Endothelial cell of umbilical vein (primary cell): ENCODE measurements around the gene ABTB2. TPM values are rescaled to one million over a fixed set of nuclear protein-coding genes. Genes with fewer than 3 reads are reported as not detected.

Source experiments
- BruUV-seq: library from RNA; stranded (reverse); fragments of 400-500 nt; replicated peaks from 2 replicates; lab custom pipeline; 2021; lab: Mats Ljungman, UMichigan
- CTCF ChIA-PET: fragments of 300-600, 350-600 bp; sonication (Branson Sonifier 250); formaldehyde crosslinking; loops from one replicate; lab custom pipeline; 2021; ENCODE audit warnings: antibody characterized with exemption, inconsistent platforms; lab: Charles Lee
- POLR2A ChIA-PET: fragments of 300-600, 350-600 bp; sonication (Branson Sonifier 250); formaldehyde crosslinking; loops from one replicate; lab custom pipeline; 2021; ENCODE audit warnings: antibody characterized with exemption, inconsistent platforms; lab: Charles Lee
- DNase-seq: peaks from one replicate; pipeline ENCODE4 v3.0.0-alpha.2; 2011; ENCODE audit warnings: low read depth, low spot score
- FAIRE-seq: peaks from 2 replicates; lab custom pipeline; 2011; peaks lifted over from hg19 to GRCh38; lab: Jason Lieb, UNC
- H2AFZ ChIP-seq: 2 replicates; pipeline ENCODE4 v1.6.0; 2012; ENCODE audit warnings: low read depth, low read length, control low read depth, inconsistent platforms
- H3K27ac ChIP-seq: 2 replicates; pipeline ENCODE4 v1.5.1; 2011; ENCODE audit warnings: low read depth, mild to moderate bottlenecking, control low read depth, low read length, moderate library complexity; ENCODE audit not compliant: insufficient read depth
- H3K27me3 ChIP-seq, 2 experiments: 2 replicates each; pipeline versions ENCODE4 v1.6.0 to v1.6.1; 2011; ENCODE audit warnings: low read length in 2 of 2, mixed read lengths in 1 of 2; ENCODE audit not compliant: control insufficient read depth in 2 of 2, insufficient read depth in 2 of 2
- H3K36me3 ChIP-seq, 2 experiments: 2 replicates in 1 of 2; 3 replicates in 1 of 2; pipeline ENCODE4 v1.5.1; 2011; ENCODE audit warnings: low read length in 2 of 2, mild to moderate bottlenecking in 1 of 2, moderate library complexity in 1 of 2; ENCODE audit not compliant: control insufficient read depth in 2 of 2, insufficient read depth in 2 of 2; ENCODE audit errors: extremely low read depth in 1 of 2
- H3K4me1 ChIP-seq: 3 replicates; pipeline ENCODE4 v1.5.1; 2011; ENCODE audit warnings: mild to moderate bottlenecking, low read length; ENCODE audit not compliant: control insufficient read depth, insufficient read depth; ENCODE audit errors: extremely low read depth
- H3K4me2 ChIP-seq: 2 replicates; pipeline ENCODE4 v1.6.1; 2011; ENCODE audit warnings: low read length, control low read depth, mixed read lengths; ENCODE audit not compliant: insufficient read depth
- H3K4me3 ChIP-seq, 3 experiments: fragments of 200-600 bp in 1 of 3; sonication (generic), shearing (Covaris generic) in 1 of 3; replicated peaks in 1 of 3; 2 replicates each; pipeline ENCODE4 v1.5.1; 2011 to 2016; ENCODE audit warnings: control low read depth in 3 of 3, low read length in 3 of 3, mild to moderate bottlenecking in 2 of 3, inconsistent platforms in 1 of 3, low read depth in 1 of 3, moderate library complexity in 1 of 3; ENCODE audit not compliant: insufficient read depth in 1 of 3
- H3K79me2 ChIP-seq: 2 replicates; pipeline ENCODE4 v1.6.0; 2012; ENCODE audit warnings: low read length, inconsistent platforms; ENCODE audit not compliant: control insufficient read depth, insufficient read depth
- H3K9ac ChIP-seq: replicated peaks from 2 replicates; pipeline ENCODE3; 2011; ENCODE audit warnings: low read length, control low read depth; ENCODE audit not compliant: insufficient read depth; ENCODE audit errors: extremely low read depth
- H3K9me1 ChIP-seq: replicated peaks from 3 replicates; pipeline ENCODE4 v1.6.0; 2011; ENCODE audit warnings: mild to moderate bottlenecking, low read length; ENCODE audit not compliant: control insufficient read depth, insufficient read depth; ENCODE audit errors: extremely low read depth
- H3K9me3 ChIP-seq: replicated peaks from 2 replicates; pipeline ENCODE4 v1.5.1; 2012; ENCODE audit warnings: low read length, inconsistent platforms; ENCODE audit not compliant: control insufficient read depth, insufficient read depth
- H4K20me1 ChIP-seq: replicated peaks from 2 replicates; pipeline ENCODE3; 2011; ENCODE audit warnings: mild to moderate bottlenecking, low read length; ENCODE audit not compliant: control insufficient read depth, insufficient read depth; ENCODE audit errors: extremely low read depth
- CTCF ChIP-seq, 2 donors: IDR thresholded peaks; 1 replicate in 1 of 2; 2 replicates in 1 of 2; pipeline ENCODE4 v1.5.1; 2011; ENCODE audit warnings: low read length in 2 of 2, mild to moderate bottlenecking in 2 of 2, moderate library complexity in 2 of 2, control low read depth in 1 of 2, inconsistent platforms in 1 of 2, low read depth in 1 of 2; ENCODE audit not compliant: insufficient read depth in 1 of 2; ENCODE audit errors: extremely low read depth in 1 of 2
- EZH2 ChIP-seq: IDR thresholded peaks from 2 replicates; pipeline ENCODE4 v1.6.1; 2012; ENCODE audit warnings: borderline replicate concordance, low read depth, mild to moderate bottlenecking, moderate library complexity, low read length, inconsistent platforms; ENCODE audit not compliant: severe bottlenecking
- FOS ChIP-seq: IDR thresholded peaks from 2 replicates; pipeline ENCODE4 v1.6.1; 2011; ENCODE audit warnings: mild to moderate bottlenecking, low read length, moderate library complexity, borderline replicate concordance; ENCODE audit not compliant: insufficient read depth
- GATA2 ChIP-seq: IDR thresholded peaks from 2 replicates; pipeline ENCODE4 v1.7.0; 2011; ENCODE audit warnings: low read depth, mild to moderate bottlenecking, moderate library complexity, mixed read lengths, low read length; ENCODE audit not compliant: insufficient read length, insufficient read depth
- JUN ChIP-seq: IDR thresholded peaks from 2 replicates; pipeline ENCODE4 v1.6.1; 2011; ENCODE audit warnings: borderline replicate concordance, low read depth; ENCODE audit not compliant: insufficient read length, insufficient read depth
- MAX ChIP-seq: IDR thresholded peaks from 2 replicates; pipeline ENCODE4 v1.6.1; 2011; ENCODE audit not compliant: insufficient read depth, insufficient read length
- MYC ChIP-seq: IDR thresholded peaks from one replicate; pipeline ENCODE4 v1.6.1; 2011; ENCODE audit warnings: mild to moderate bottlenecking, low read depth, low read length
- POLR2A ChIP-seq: IDR thresholded peaks from 2 replicates; pipeline ENCODE4 v1.6.1; 2012; ENCODE audit warnings: low read depth, mild to moderate bottlenecking, control low read depth, low read length
- POLR2AphosphoS5 ChIP-seq: IDR thresholded peaks from 2 replicates; pipeline ENCODE4 v1.6.1; 2012; ENCODE audit warnings: low read depth, mild to moderate bottlenecking, control low read depth, low read length, moderate library complexity; ENCODE audit not compliant: insufficient read depth
- dilution Hi-C: fragments of 300-500 bp; cut with MboI; formaldehyde crosslinking; loops from one replicate; pipeline ENCODE4 v1.15.0; 2019; ENCODE audit warnings: low sequenced_read_pairs; ENCODE audit not compliant: extremely low pct_ligation_motif_present
- intact Hi-C: fragments of 100-400 bp; cut with micrococcal nuclease; formaldehyde crosslinking; loops from one replicate; pipeline ENCODE4 v1.10.0; 2022
- polyA plus RNA-seq, 4 experiments: library from polyadenylated mRNA; depleted of rRNA in 3 of 4; stranded (reverse) in 3 of 4; unstranded in 1 of 4; fragments of >200 nt; gene quantifications; 2 replicates each; pipeline versions ENCODE4 v1.2.1 to v1.2.3, GENCODE V29; 2011 to 2012; ENCODE audit warnings: missing spikeins in 1 of 4
- total RNA-seq: library from RNA; stranded (reverse); gene quantifications from 2 replicates; pipeline ENCODE4 v1.2.3, GENCODE V29; 2021

ABTB2 gene
- total and polyA plus RNA-seq, 2 donors (not counting 3 experiments of a cell fraction or from before 2014, with no cell fraction given) = 0.11 to 0.14 TPM

GRCh38 chr11:34128824-34129223 lies 229.0 kb downstream of the ABTB2 start:
- Histone ChIP-seq H4K20me1 (no peaks in the 10 kb centered on the region), H3K9me1 (no peaks in the 10 kb centered on the region), H3K9ac (no peak overlapping the region), H3K36me3 (peaks cover 22 to 24% of the 10 kb centered on the region in 2 experiments), H3K79me2 (no peaks in the 10 kb centered on the region), H3K27me3 (no peaks in the 10 kb centered on the region), H2AFZ (no peak overlapping the region), H3K4me1 (no peaks in the 10 kb centered on the region), H3K27ac (no peak overlapping the region), H3K4me3 (no peak overlapping the region), H3K4me2 (no peak overlapping the region), H3K9me3 (no peaks in the 10 kb centered on the region)
- ChIA-PET POLR2A (no interaction called here), CTCF (no interaction called here)
- intact Hi-C loops = no loop called here
- no TSS peak for BruUV-seq
- DNase-seq = no peak
- FAIRE-seq = no peak
- no peak for TF ChIP-seq POLR2AphosphoS5
- no peak for TF ChIP-seq GATA2
- TF ChIP-seq FOS = no peak
- TF ChIP-seq POLR2A = no peak
- TF ChIP-seq EZH2 = no peak
- TF ChIP-seq MAX = no peak
- no peak for TF ChIP-seq CTCF (IDR thresholded peaks at IDR 0.05; ENCODE audit: extremely low read depth in 1 of 2, insufficient read depth in 1 of 2, low read depth in 1 of 2, low read length in 2 of 2)
- no peak for TF ChIP-seq MYC
- no peak for TF ChIP-seq JUN
- dilution Hi-C loops = no loop called here
